Embryonic facial prominence (tissue), 1 donor: Measurements from ENCODE around the gene HSPB2.

Experiments used
- DNase-seq: peaks from one replicate; pipeline ENCODE4 v3.0.0-alpha.2; 2016; ENCODE audit errors: extremely low spot score

The HSPB2 gene

GRCh38 chr11:111938687-111939160 lies 26.2 kb downstream of the HSPB2 start:
- no peak for DNase-seq

DNA sequence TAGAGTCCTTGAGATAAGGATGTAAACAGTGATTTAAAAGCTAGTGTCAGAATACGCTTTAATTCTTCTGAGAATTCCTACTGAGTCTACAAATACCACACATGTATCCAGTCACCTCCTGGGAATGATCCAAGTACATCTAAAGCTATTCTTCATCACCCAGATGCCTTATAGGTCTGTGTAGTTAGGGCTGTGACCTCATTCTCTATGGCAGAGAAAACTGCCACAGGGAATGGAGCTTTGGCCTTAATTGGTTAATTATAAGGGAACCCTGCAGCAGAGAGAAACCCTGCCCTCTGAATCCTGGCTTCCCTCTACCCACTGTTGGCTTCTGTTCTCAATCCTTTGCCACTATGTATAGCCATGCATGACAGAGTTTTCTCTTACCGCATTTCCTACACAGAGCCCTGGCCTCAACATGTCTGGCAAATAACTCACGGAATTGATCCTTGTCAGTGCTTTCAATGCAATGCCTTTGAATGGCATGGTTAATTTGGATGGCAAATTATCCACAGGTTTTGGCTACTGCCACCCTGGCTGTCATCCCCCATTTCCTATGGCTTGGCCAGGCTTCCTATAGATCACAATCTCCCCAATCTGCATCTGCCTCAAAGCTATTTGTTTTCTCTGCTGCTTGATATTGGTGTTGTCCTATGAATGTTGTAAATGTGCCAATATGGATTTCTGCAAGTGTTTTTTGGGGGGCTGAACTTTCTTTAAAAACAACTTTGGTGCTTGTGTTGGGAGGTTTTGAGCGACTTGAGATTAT lies 27.5 kb downstream of the HSPB2 start:
- DNase-seq, result no peak

GRCh38 chr11:111941963-111942362 lies 29.4 kb downstream of the HSPB2 start:
- no peak for DNase-seq

GRCh38 chr11:111942829-111943228 lies 30.3 kb downstream of the HSPB2 start:
- no peak for DNase-seq

GRCh38 chr11:111944139-111944538 lies 31.6 kb downstream of the HSPB2 start:
- no peak for DNase-seq

DNA sequence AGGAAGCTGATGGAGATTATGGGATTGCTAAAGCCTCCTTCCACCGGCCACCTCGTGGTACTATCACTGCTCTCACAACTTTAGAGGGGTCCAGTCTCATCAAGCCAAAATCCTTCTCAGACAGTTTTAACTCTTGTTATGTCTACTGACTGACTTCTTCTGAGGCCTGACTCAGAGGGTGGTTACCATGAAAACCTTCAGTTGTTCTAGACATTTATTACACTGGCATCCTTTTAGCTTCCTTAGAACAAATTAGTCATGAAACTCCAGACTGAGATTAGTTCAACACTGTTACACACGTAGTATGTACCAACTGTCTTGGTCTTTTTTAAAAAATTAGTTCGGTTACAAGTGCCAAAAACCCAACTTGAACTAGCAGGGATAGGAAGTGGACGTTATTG lies 32.1 kb downstream of the HSPB2 start:
- DNase-seq, result no peak

DNA sequence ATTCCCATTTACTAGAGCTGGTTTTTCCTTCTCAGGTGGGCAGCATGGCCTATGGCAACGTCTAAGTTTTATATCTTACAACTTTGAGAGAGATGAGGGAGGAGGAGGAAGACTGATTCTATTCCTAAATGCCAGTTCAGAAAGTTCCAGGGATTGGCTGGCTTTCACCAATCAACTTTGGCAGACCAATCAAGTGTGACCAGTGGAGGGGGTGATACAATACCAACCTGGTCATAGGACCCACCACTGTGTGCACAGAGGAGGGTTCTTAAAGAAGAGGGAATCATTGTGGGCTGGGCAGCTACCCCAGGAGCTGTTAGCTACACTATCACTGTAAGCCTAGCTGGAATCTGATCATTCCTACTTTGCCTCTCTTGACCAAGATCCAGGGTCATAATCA lies 32.7 kb downstream of the HSPB2 start:
- DNase-seq, result no peak

DNA sequence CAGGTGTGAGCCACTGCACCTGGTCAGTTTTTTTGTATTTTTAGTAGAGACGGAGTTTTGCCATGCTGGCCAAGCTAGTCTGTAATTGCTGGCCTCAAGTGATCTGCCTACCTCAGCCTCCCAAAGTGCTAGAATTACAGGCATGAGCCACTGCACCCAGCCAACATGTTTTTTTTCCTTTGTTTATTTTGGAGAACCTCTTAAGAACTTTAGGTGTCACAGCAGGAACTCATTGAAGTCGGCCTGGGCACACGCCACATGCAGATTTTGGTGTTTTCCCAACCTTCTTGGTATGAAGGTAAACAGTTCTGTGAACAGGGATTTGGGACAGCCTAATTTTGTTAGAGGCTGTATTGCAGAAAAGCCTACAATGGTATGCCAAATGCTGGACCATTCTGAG lies 34.0 kb downstream of the HSPB2 start:
- no peak for DNase-seq

DNA sequence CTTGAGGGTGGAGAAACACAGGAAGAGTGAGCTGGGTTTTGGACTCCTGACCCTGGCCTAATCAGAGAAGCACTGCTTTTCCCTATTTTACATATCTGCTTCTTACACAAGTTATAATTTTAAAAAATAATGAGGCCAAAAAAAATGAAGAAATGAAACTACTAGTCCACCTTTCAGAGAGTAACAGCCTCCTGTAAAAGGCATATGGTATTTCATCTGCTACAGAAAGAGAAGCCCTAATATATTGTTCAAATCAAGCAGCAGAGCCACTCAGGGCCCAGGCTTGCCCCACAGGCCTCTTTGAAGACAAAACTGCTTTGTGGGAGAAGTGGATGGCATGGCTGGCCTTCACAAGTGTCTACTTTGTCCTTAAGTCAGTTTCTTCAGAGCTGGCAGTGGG lies 34.6 kb downstream of the HSPB2 start:
- DNase-seq, result no peak

DNA sequence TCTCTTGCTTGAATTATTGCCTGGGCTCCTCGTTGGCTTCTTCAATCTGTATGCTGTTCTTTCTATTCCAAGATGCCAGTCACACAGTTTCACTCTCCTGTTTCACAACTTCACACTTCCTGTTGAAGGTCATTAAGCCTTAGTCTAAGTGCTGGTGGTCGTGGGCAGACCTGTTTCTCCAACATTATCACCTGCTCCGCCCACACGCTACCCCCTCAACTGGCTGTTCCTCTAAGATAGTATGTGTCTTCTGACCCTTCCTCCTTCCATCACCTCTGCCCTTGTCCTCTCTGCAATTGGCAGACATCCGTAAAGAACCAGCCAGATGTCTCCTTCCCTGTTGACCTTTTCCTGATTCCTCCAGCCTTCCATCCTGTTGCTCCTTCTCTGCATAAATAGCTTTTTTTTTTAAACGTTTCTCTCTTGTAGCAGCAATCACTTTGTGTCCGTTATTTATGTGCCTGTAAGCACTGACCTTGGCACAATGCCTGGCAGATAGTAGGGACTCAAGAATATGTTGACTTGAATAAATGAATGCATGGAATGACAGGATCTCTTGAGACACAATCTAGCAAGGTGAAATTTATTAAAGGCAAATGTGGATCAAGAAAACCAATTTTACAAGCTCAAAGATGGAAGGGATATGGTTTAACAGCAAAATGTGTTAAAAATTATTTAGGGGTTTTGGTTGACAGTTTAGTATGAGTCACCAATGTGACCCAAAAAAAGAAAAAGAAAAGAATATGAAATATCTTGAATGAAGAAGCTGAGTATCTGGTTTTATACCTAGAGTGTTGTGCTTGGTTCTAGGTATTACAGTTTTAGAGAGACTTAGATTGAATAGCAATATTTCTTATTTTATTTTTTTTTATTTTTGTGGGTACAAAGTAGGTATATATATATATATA lies 37.2 kb downstream of the HSPB2 start:
- DNase-seq, result no peak

- no peak for DNase-seq
These were observed 39.0 kb downstream of the HSPB2 start for GRCh38 chr11:111951565-111951964.

DNA sequence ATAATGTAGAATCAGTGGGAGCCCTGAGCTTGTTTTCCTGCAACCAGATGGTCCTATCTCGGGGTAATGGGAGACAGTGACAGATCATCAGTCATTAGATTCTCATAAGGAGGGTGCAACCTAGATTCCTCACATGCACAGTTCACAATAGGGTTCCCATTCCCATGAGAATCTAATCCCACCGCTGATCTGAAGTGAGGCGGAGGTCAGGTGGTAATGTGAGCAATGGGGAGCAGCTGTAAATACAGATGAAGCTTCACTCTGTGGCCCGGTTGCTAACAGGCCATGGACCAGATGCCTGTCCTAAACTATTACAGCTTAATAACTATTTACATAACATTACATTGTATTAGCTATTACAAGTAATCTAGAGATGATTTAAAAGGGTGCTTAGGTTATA lies 41.6 kb downstream of the HSPB2 start:
- DNase-seq, result no peak

- no peak for DNase-seq
These were observed 45.3 kb downstream of the HSPB2 start for GRCh38 chr11:111957663-111958444.

- no peak for DNase-seq
These were observed 48.4 kb downstream of the HSPB2 start for GRCh38 chr11:111960916-111961315.

DNA sequence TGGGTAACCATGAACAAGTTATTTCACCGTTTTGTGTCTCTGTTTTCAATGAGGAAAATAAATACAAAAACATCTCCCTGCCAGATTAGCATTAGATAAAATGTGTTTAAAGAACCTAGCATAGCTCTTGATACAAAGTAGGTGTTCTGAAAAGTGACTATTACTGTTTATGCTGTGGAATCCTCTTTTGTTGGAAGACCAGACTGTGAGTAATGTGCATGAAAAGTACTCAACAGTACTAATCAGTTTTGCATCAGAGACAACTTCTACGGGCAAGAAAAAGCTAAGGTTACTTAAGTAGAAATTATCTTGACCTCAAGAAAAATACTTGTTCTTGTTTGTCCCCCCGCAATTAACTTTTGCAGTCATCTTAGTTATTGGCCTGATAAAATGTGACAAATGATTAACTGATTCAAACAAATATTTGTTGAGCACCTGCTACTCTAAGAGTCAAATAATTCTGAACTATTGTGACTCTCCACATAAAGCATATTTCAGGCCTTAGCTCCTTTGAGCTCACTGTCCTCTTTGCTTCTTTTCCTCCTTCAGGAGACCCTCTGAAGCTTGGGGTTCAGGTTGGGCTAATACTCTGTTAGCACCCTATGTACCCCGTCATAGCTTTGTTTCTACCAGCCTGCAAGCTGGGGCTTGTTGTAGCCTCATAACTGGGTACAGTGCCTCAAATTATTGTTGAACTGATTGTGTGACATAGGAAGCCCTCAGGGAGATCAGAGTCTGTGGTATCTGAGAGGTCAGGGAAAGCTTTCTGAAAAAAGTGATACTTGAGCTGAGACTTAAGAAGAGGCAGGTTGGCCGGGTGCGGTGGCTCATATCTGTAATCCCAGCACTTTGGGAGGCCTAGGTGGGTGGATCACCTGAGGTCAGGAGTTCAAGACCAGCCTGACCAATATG lies 49.1 kb downstream of the HSPB2 start:
- DNase-seq, result no peak
